A549 (cell line): ENCODE data around the gene MAGI2. TPM values are rescaled to one million over a fixed set of nuclear protein-coding genes. Genes with fewer than 3 reads are reported as not detected.

Experiments
- ATAC-seq, 2 experiments: fragments of 200-7000 bp in 1 of 2; fragments of >200 bp in 1 of 2; cut with Nextera tagmentation in 1 of 2; cut with Tn5 transposase in 1 of 2; 3 replicates each; pipeline versions ENCODE4 v1.8.0 to v1.9.1; 2018 to 2020; ENCODE audit warnings: mild to moderate bottlenecking in 1 of 2, moderate library complexity in 1 of 2
- CTCF ChIA-PET: fragments of 300-600 bp; sonication (Branson Sonifier 250); formaldehyde crosslinking; extraction: SDS; loops from one replicate; lab custom pipeline; 2021; ENCODE audit warnings: antibody characterized with exemption, inconsistent platforms; lab: Yijun Ruan, JAX
- POLR2A ChIA-PET: fragments of 350-600 bp; formaldehyde crosslinking; extraction: SDS; loops from one replicate; lab custom pipeline; 2021; ENCODE audit warnings: antibody characterized with exemption, inconsistent platforms; lab: Yijun Ruan, JAX
- DNase-seq, 2 experiments: peaks; one replicate each; pipeline versions ENCODE4 v3.0.0 to v3.0.0-alpha.2; 2011 to 2016; ENCODE audit warnings: low read depth in 1 of 2, low spot score in 1 of 2
- FAIRE-seq: peaks from 2 replicates; lab custom pipeline; 2011; peaks lifted over from hg19 to GRCh38; lab: Jason Lieb, UNC
- H3K27ac ChIP-seq, 2 experiments: fragments of >200 bp; sonication (Bioruptor Twin); formaldehyde crosslinking; 3 replicates each; pipeline ENCODE4 v1.5.1; 2016 to 2017
- H3K4me1 ChIP-seq: fragments of >200 bp; sonication (Bioruptor Twin); formaldehyde crosslinking; 3 replicates; pipeline ENCODE4 v1.6.1; 2016
- H3K4me2 ChIP-seq: fragments of >200 bp; sonication (Bioruptor Twin); formaldehyde crosslinking; 3 replicates; pipeline ENCODE4 v1.6.1; 2016
- H3K4me3 ChIP-seq: fragments of >200 bp; sonication (Bioruptor Twin); formaldehyde crosslinking; 3 replicates; pipeline ENCODE4 v1.5.1; 2016
- H3K9me3 ChIP-seq: fragments of >200 bp; sonication (Bioruptor Twin); formaldehyde crosslinking; 3 replicates; pipeline ENCODE4 v1.6.1; 2016
- BHLHE40 ChIP-seq: IDR thresholded peaks from 2 replicates; pipeline ENCODE4 v1.6.1; 2012; ENCODE audit warnings: low read depth, low read length, inconsistent platforms
- CBX8 ChIP-seq: fragments of 200-600 bp; sonication (generic); IDR thresholded peaks from 2 replicates; pipeline ENCODE4 v1.6.1; 2016
- CEBPB ChIP-seq, 2 experiments: fragments of >200 bp in 1 of 2; sonication (Bioruptor Twin) in 1 of 2; formaldehyde crosslinking in 1 of 2; IDR thresholded peaks; 2 replicates each; pipeline ENCODE4 v1.6.1; 2012 to 2016
- CTCF ChIP-seq: fragments of >200 bp; sonication (Bioruptor Twin); formaldehyde crosslinking; IDR thresholded peaks from 3 replicates; pipeline ENCODE4 v1.5.1; 2016
- E2F6 ChIP-seq: IDR thresholded peaks from 2 replicates; pipeline ENCODE4 v1.6.1; 2012; ENCODE audit warnings: low read depth, borderline replicate concordance
- ESRRA ChIP-seq: fragments of 150-350 bp; IDR thresholded peaks from 2 replicates; pipeline ENCODE4 v1.6.1; 2014; ENCODE audit warnings: mild to moderate bottlenecking, low read length, borderline replicate concordance
- FOSB ChIP-seq: fragments of 250-450 bp; sonication (Bioruptor Pico); IDR thresholded peaks from 2 replicates; pipeline ENCODE4 v1.5.0; 2020; ENCODE audit warnings: mild to moderate bottlenecking, moderate library complexity
- GATA3 ChIP-seq: IDR thresholded peaks from 2 replicates; pipeline ENCODE4 v1.6.1; 2012; ENCODE audit warnings: borderline replicate concordance
- HDAC2 ChIP-seq: fragments of 200-600 bp; sonication (generic); IDR thresholded peaks from 2 replicates; pipeline ENCODE4 v1.6.1; 2016
- HES2 ChIP-seq: fragments of >200 bp; sonication (Bioruptor Twin); formaldehyde crosslinking; IDR thresholded peaks from 2 replicates; pipeline ENCODE4 v1.6.1; 2016
- HOXB5 ChIP-seq: fragments of 250-450 bp; sonication (Bioruptor Pico); IDR thresholded peaks from 2 replicates; pipeline ENCODE4 v1.5.0; 2020; ENCODE audit warnings: mild to moderate bottlenecking, moderate library complexity
- JUNB ChIP-seq: fragments of >200 bp; sonication (Bioruptor Twin); formaldehyde crosslinking; IDR thresholded peaks from 2 replicates; pipeline ENCODE4 v1.6.1; 2016
- MAZ ChIP-seq: fragments of 150-350 bp; IDR thresholded peaks from 2 replicates; pipeline ENCODE4 v1.6.1; 2014; ENCODE audit warnings: antibody characterized with exemption, low read depth, low read length, borderline replicate concordance
- MYC ChIP-seq: IDR thresholded peaks from 2 replicates; pipeline ENCODE4 v1.6.1; 2012; ENCODE audit warnings: mild to moderate bottlenecking, inconsistent platforms, low read length, improper control_type of control experiment, borderline replicate concordance
- NPAS2 ChIP-seq: fragments of 250-450 bp; sonication (Bioruptor Pico); IDR thresholded peaks from 2 replicates; pipeline ENCODE4 v1.8.0; 2022; ENCODE audit warnings: mild to moderate bottlenecking, moderate library complexity, borderline replicate concordance
- NR3C1 ChIP-seq: fragments of >200 bp; sonication (Bioruptor Twin); formaldehyde crosslinking; IDR thresholded peaks from 3 replicates; pipeline ENCODE4 v1.6.1; 2017
- PHF8 ChIP-seq: fragments of 200-600 bp; sonication (generic); IDR thresholded peaks from 2 replicates; pipeline ENCODE4 v1.6.1; 2016; ENCODE audit warnings: low read depth, mild to moderate bottlenecking, antibody characterized with exemption, moderate library complexity, borderline replicate concordance
- POLR2AphosphoS2 ChIP-seq: conservative IDR thresholded peaks from 2 replicates; pipeline ENCODE4 v1.6.1; 2012; ENCODE audit warnings: low read length, improper control_type of control experiment, inconsistent platforms
- RARB ChIP-seq: fragments of 250-450 bp; sonication (Bioruptor Pico); IDR thresholded peaks from 2 replicates; pipeline ENCODE4 v1.8.0; 2021; ENCODE audit warnings: mild to moderate bottlenecking, moderate library complexity
- RCOR1 ChIP-seq: fragments of 150-350 bp; IDR thresholded peaks from 2 replicates; pipeline ENCODE4 v1.6.1; 2014; ENCODE audit warnings: antibody characterized with exemption, low read length, low read depth
- REST ChIP-seq: fragments of 200-600 bp; sonication (generic); IDR thresholded peaks from 2 replicates; pipeline ENCODE4 v1.6.1; 2016; ENCODE audit warnings: antibody characterized with exemption, mild to moderate bottlenecking, moderate library complexity
- RFX5 ChIP-seq: fragments of 450-650 bp; IDR thresholded peaks from 2 replicates; pipeline ENCODE4 v1.7.1; 2014; ENCODE audit warnings: antibody characterized with exemption, mild to moderate bottlenecking, moderate library complexity
- SREBF2 ChIP-seq: fragments of 450-650 bp; IDR thresholded peaks from 2 replicates; pipeline ENCODE4 v1.6.1; 2014; ENCODE audit warnings: mild to moderate bottlenecking, moderate library complexity
- TFCP2L1 ChIP-seq: fragments of 250-450 bp; sonication (Bioruptor Pico); IDR thresholded peaks from 2 replicates; pipeline ENCODE4 v1.5.0; 2021; ENCODE audit warnings: mild to moderate bottlenecking
- ZC3H11A ChIP-seq: fragments of 450-650 bp; IDR thresholded peaks from 2 replicates; pipeline ENCODE4 v1.6.1; 2014; ENCODE audit warnings: antibody characterized with exemption, mild to moderate bottlenecking
- ZSCAN20 ChIP-seq: fragments of 250-450 bp; sonication (Bioruptor Pico); IDR thresholded peaks from 2 replicates; pipeline ENCODE4 v1.8.0; 2022; ENCODE audit warnings: mild to moderate bottlenecking, moderate library complexity
- WGBS: methylation state at CpG from one replicate; pipeline ENCODE4 v1.1.6; 2017; ENCODE audit errors: missing lambda C conversion rate; 5-methylcytosine and 5-hydroxymethylcytosine counted together
- polyA plus RNA-seq, 4 experiments: library from polyadenylated mRNA; depleted of rRNA in 3 of 4; stranded (reverse); fragments of >200 nt; fragmentation: RNase III in 1 of 4; extraction: RNeasy Plus Mini Kit Qiagen cat#74134 plus additional on column Dnase treatment in 1 of 4; gene quantifications; 2 replicates in 3 of 4; 3 replicates in 1 of 4; pipeline ENCODE4 v1.2.3, GENCODE V29; 2011 to 2017

The MAGI2 gene
- polyA plus RNA-seq, 2 of the 4 experiments (the other 2 are of a cell fraction): 0.48 to 0.81 TPM

- H3K4me1 ChIP-seq: no peaks in the 10 kb centered on the region
- no peak overlapping the region for H3K27ac ChIP-seq
- ATAC-seq (no peak), DNase-seq (no peak), FAIRE-seq (no peak)
- H3K4me2 ChIP-seq: no peak overlapping the region
- POLR2A ChIA-PET: no interaction called here
- WGBS: 3% methylated on average over 1 of the region's 1 CpG
- no peak for TF ChIP-seq PHF8
- no peak for TF ChIP-seq ZSCAN20 (CRISPR knock-in tag)
- no peak for TF ChIP-seq ESRRA
- no peak for TF ChIP-seq RCOR1
- TF ChIP-seq JUNB: no peak
- TF ChIP-seq CTCF: no peak
- TF ChIP-seq REST: no peak
- no peak for TF ChIP-seq NPAS2 (CRISPR knock-in tag)
- TF ChIP-seq E2F6: no peak
- no peak for TF ChIP-seq BHLHE40
- TF ChIP-seq CEBPB (IDR thresholded peaks at IDR 0.05): no peak
- TF ChIP-seq ZC3H11A: no peak
- H3K4me3 ChIP-seq: no peak overlapping the region
- CTCF ChIA-PET: no interaction called here
- H3K9me3 ChIP-seq: no peaks in the 10 kb centered on the region
Measured at GRCh38 chr7:78473021-78473420, 980.4 kb downstream of the MAGI2 start.

- no peak overlapping the region for H3K4me3 ChIP-seq
- TF ChIP-seq BHLHE40: no peak
- TF ChIP-seq RFX5: no peak
- TF ChIP-seq RARB (CRISPR knock-in tag): no peak
- TF ChIP-seq HOXB5: no peak
- TF ChIP-seq FOSB (CRISPR knock-in tag): no peak
- TF ChIP-seq JUNB: no peak
- TF ChIP-seq HES2: no peak
- TF ChIP-seq NR3C1: no peak
- TF ChIP-seq TFCP2L1 (CRISPR knock-in tag): no peak
- TF ChIP-seq CBX8: no peak
- TF ChIP-seq GATA3: no peak
- no peak for TF ChIP-seq SREBF2
- no peak for TF ChIP-seq ZC3H11A
- TF ChIP-seq CTCF: no peak
- TF ChIP-seq POLR2AphosphoS2: no peak
- TF ChIP-seq HDAC2: no peak
- TF ChIP-seq MYC: no peak
- TF ChIP-seq MAZ: no peak
- TF ChIP-seq CEBPB (IDR thresholded peaks at IDR 0.05): no peak
- TF ChIP-seq NPAS2 (CRISPR knock-in tag): no peak
- DNase-seq (no peak), FAIRE-seq (no peak), ATAC-seq (no peak)
- no peak overlapping the region for H3K4me2 ChIP-seq
- H3K9me3 ChIP-seq: no peaks in the 10 kb centered on the region
- ChIA-PET POLR2A (no interaction called here), CTCF (no interaction called here)
- no peaks in the 10 kb centered on the region for H3K4me1 ChIP-seq
- H3K27ac ChIP-seq: no peak overlapping the region
Measured at GRCh38 chr7:78472519-78472918, 980.9 kb downstream of the MAGI2 start.
